Small intestine (tissue), 7 donors: ENCODE data around the gene AARS2. TPM values are rescaled to one million over a fixed set of nuclear protein-coding genes. Genes with fewer than 3 reads are reported as not detected.

Source experiments
- DNase-seq, 2 donors: peaks; one replicate each; pipeline versions ENCODE4 v3.0.0 to v3.0.0-alpha.2; 2013
- FAIRE-seq: peaks from 2 replicates; lab custom pipeline; 2012; peaks lifted over from hg19 to GRCh38; lab: Jason Lieb, UNC
- H3K27ac ChIP-seq, 3 donors: one replicate each; pipeline ENCODE4 v1.5.1; 2013; ENCODE audit warnings: low read length in 2 of 3, mild to moderate bottlenecking in 2 of 3, control low read depth in 1 of 3, inconsistent platforms in 1 of 3, low read depth in 1 of 3, moderate library complexity in 1 of 3
- H3K27me3 ChIP-seq, 3 donors: one replicate each; pipeline ENCODE4 v1.6.1; 2013; ENCODE audit warnings: low read length in 3 of 3, inconsistent platforms in 1 of 3; ENCODE audit not compliant: control insufficient read depth in 3 of 3, insufficient read depth in 3 of 3
- H3K36me3 ChIP-seq, 3 donors: one replicate each; pipeline ENCODE4 v1.6.1; 2013; ENCODE audit warnings: low read length in 3 of 3, inconsistent platforms in 1 of 3, low read depth in 1 of 3, mild to moderate bottlenecking in 1 of 3, moderate library complexity in 1 of 3; ENCODE audit not compliant: control insufficient read depth in 3 of 3, insufficient read depth in 2 of 3
- H3K4me1 ChIP-seq, 3 donors: one replicate each; pipeline ENCODE4 v1.6.1; 2013; ENCODE audit warnings: low read length in 2 of 3, inconsistent platforms in 1 of 3, low read depth in 1 of 3, mild to moderate bottlenecking in 1 of 3, moderate library complexity in 1 of 3; ENCODE audit not compliant: control insufficient read depth in 3 of 3, insufficient read depth in 2 of 3
- H3K4me3 ChIP-seq, 3 donors: one replicate each; pipeline ENCODE4 v1.5.1; 2013; ENCODE audit warnings: low read length in 3 of 3, control low read depth in 1 of 3, inconsistent platforms in 1 of 3, low read depth in 1 of 3, mild to moderate bottlenecking in 1 of 3, moderate library complexity in 1 of 3
- H3K9me3 ChIP-seq, 2 donors: one replicate each; pipeline ENCODE4 v1.6.1; 2013; ENCODE audit warnings: low read depth in 1 of 2, low read length in 1 of 2; ENCODE audit not compliant: control insufficient read depth in 2 of 2, insufficient read depth in 1 of 2
- WGBS, 3 donors: extraction: QIAGEN DNeasy Blood & Tissue Kit; methylation state at CpG; one replicate each; pipeline ENCODE4 v1.1.7; 2013; 5-methylcytosine and 5-hydroxymethylcytosine counted together
- polyA plus RNA-seq, 4 donors: library from polyadenylated mRNA; stranded (reverse) in 3 of 4; unstranded in 1 of 4; fragments of 200-250 nt in 3 of 4; fragments of 120-200 nt in 1 of 4; gene quantifications; one replicate each; pipeline versions ENCODE4 v1.2.1 to v1.2.3, GENCODE V29; 2013
- donor health status: healthy with polysubstance abuse.
- donor health status: control.
- donor health status: control.
- donor health status: Bipolar disorder and iron deficiency.
- donor health status: healthy.

The AARS2 gene
- polyA plus RNA-seq, 4 donors = 3.2 to 14.4 (median 9.1) TPM

DNA sequence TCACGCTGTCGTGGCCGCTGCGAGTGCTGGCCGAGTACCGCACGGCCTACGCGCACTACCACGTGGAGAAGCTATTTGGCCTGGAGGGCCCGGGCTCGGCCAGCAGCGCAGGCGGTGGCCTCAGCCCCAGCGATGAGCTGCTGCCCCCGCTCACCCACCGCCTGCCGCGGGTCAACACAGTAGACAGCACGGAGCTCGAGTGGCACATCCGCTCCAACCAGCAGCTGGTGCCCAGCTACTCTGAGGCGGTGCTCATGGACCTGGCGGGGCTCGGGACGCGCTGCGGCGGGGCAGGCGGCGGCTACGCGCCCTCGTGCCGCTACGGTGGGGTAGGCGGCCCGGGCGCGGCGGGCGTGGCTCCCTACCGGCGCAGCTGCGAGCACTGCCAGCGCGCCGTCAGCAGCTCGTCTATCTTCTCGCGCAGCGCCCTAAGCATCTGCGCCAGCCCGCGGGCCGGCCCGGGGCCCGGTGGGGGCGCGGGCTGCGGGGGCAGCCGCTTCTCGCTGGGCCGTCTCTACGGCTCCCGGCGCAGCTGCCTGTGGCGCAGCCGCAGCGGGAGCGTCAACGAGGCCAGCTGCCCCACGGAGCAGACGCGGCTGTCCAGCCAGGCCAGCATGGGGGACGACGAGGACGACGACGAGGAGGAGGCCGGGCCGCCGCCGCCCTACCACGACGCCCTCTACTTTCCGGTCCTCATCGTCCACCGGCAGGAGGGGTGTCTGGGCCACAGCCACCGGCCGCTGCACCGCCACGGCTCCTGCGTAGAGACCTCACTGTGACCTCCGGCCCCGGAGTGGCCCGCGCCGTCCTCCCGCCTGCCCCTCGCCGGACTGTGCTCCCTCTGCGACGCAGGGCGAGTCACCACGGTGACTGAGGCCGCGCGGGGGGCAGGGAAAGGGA is 37.1 kb downstream of the AARS2 start:
- no peak for FAIRE-seq
- Histone ChIP-seq H3K4me1 (no peaks in the 10 kb centered on the region), H3K27me3 (peaks cover 18 to 92% (median 30%) of the 10 kb centered on the region in 3 donors), H3K36me3 (peaks cover 0 to 2% (median 0%) of the 10 kb centered on the region in 3 donors), H3K27ac (no peak overlapping the region), H3K4me3 (peak overlapping the region in 1 of 3 donors; percentile 28), H3K9me3 (no peaks in the 10 kb centered on the region)
- DNase-seq = peak in 1 of 2 donors; percentile 56
- WGBS, 3 donors = 8 to 13% (median 10%) methylated on average over 88 to 109 of the region's 109 CpGs

DNA sequence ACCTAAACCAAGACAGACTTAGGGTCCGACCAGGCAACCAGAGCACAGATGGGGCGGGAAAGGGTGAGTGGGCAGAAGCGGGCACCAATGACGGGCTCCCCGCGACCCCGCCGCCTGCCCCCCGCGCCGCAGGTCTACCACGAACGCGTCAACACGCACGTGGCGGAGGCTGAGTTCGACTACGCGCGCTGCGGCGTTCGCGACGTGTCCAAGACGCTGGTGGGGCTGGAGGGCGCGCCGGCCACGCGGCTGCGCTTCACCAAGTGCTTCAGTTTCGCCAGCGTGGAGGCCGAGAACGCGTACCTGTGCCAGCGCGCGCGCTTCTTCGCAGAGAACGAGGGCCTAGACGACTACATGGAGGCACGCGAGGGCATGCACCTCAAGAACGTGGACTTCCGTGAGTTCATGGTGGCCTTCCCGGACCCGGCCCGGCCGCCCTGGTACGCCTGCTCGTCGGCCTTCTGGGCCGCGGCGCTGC is 37.8 kb downstream of the AARS2 start:
- FAIRE-seq (no peak), DNase-seq (no peak)
- peaks cover 18 to 87% (median 30%) of the 10 kb centered on the region in 3 donors for H3K27me3 ChIP-seq

DNA sequence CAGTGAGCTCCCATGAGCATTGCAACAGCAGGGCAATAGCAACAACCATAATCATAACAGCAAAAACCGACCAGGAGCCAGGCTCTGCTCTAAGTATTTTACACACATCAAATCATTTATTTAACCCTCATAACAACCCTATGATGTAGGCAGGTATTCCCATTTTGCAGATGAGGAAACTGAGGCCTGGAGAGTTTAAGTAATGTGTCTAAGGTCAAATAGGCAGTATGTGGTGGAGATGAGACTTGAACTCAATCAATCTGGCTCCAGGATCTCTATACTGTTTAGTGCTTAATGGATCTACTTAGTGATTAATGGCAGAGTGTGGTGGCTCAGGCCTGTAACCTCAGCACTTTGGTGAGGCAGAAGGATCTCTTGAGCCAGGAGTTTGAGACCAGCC is 39.5 kb downstream of the AARS2 start:
- no peak for FAIRE-seq
- 43 to 71% (median 62%) methylated on average over 1 of the region's 1 CpG for WGBS, 3 donors
- H3K4me1 ChIP-seq = no peaks in the 10 kb centered on the region

More for the DNA sequence above, 37.8 kb downstream of the AARS2 start:
- H3K9me3 ChIP-seq = no peaks in the 10 kb centered on the region
- WGBS, 3 donors = 76 to 84% (median 82%) methylated on average over 59 of the region's 59 CpGs
- H3K4me3 ChIP-seq = no peak overlapping the region
- H3K4me1 ChIP-seq = no peaks in the 10 kb centered on the region
- peaks cover 0 to 2% (median 0%) of the 10 kb centered on the region in 3 donors for H3K36me3 ChIP-seq
- H3K27ac ChIP-seq = no peak overlapping the region

DNA sequence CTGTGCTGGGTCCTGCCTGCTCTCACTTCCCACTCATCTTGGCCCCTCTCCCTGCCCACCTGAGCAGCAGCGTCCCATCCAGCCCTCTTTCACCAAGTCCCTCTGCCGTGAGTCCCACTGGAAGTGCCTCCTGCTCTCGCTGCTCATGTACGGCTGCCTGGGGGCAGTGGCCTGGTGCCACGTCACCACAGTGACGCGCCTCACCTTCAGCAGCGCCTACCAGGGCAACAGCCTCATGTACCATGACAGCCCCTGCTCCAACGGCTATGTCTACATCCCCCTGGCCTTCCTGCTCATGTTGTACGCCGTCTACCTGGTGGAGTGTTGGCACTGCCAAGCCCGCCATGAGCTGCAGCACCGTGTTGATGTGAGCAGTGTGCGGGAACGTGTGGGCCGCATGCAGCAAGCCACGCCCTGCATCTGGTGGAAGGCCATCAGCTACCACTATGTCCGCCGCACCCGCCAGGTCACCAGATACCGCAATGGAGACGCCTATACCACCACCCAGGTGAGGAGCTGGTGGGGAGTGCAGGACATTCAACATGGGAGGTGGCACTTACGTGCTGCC is 40.1 kb downstream of the AARS2 start:
- FAIRE-seq (no peak), DNase-seq (no peak)
- Histone ChIP-seq H3K4me3 (no peak overlapping the region), H3K27me3 (peaks cover 23 to 88% (median 39%) of the 10 kb centered on the region in 3 donors), H3K4me1 (no peaks in the 10 kb centered on the region), H3K27ac (no peak overlapping the region), H3K9me3 (peaks cover 0 to 2% of the 10 kb centered on the region in 2 donors), H3K36me3 (no peaks in the 10 kb centered on the region)
- 78 to 87% (median 79%) methylated on average over 23 of the region's 23 CpGs for WGBS, 3 donors

More for the DNA sequence above, 39.5 kb downstream of the AARS2 start:
- H3K4me3 ChIP-seq = no peak overlapping the region
- H3K36me3 ChIP-seq = no peaks in the 10 kb centered on the region
- H3K9me3 ChIP-seq = peaks cover 0 to 2% of the 10 kb centered on the region in 2 donors
- H3K27ac ChIP-seq = no peak overlapping the region
- H3K27me3 ChIP-seq = peaks cover 23 to 87% (median 36%) of the 10 kb centered on the region in 3 donors
- DNase-seq = no peak

DNA sequence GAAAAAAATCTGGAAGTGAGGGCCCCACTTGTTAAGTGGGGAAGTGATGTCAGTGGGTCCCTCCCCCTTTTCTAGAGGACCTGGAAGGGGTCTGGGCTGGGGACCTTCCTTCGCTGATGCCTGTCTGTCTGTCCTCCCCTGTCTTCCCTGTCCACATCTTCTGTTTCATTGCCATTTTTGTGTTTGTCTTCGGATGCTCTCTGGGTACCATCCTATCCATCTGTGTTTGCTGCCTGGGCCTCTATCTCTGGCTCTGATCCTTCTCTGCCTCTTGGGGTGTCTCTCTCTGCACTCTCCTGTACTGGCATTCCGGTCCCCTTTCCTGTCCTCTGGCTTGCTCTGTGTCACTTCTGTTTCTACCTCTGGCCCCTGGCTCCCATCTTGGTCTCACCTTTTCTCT is 40.6 kb downstream of the AARS2 start:
- no peaks in the 10 kb centered on the region for H3K4me1 ChIP-seq
- no peaks in the 10 kb centered on the region for H3K36me3 ChIP-seq
- no peak for FAIRE-seq
- no peak overlapping the region for H3K27ac ChIP-seq
- H3K9me3 ChIP-seq = peaks cover 0 to 2% of the 10 kb centered on the region in 2 donors
- 68 to 85% (median 82%) methylated on average over 3 of the region's 3 CpGs for WGBS, 3 donors
- peaks cover 23 to 82% (median 34%) of the 10 kb centered on the region in 3 donors for H3K27me3 ChIP-seq
- H3K4me3 ChIP-seq = no peak overlapping the region
- DNase-seq = no peak

DNA sequence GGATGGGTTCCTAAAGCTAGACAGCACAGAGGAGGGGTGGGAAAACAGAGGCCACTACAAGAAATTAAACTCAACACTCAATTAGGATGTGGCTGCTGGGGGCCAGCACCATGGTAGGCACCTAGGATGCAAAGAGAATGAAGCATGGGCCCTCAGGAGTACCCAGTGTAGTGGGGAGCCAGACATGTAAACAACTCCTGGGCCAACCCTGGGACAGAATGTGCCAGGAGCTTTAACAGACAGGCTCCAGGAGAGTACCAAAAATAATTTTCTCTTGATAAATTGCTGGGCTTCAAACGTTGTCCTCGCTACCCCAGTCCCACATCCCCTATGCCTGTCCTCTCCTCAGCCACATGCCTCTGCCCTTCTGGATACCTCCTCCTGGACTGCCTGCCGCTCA is 41.2 kb downstream of the AARS2 start:
- WGBS, 3 donors = 64 to 71% (median 70%) methylated on average over 3 of the region's 3 CpGs
- H3K27me3 ChIP-seq = peaks cover 23 to 76% (median 32%) of the 10 kb centered on the region in 3 donors
- H3K4me1 ChIP-seq = no peaks in the 10 kb centered on the region
- FAIRE-seq = no peak
- H3K9me3 ChIP-seq = peaks cover 0 to 2% of the 10 kb centered on the region in 2 donors
- H3K4me3 ChIP-seq = no peak overlapping the region
- H3K36me3 ChIP-seq = no peaks in the 10 kb centered on the region
- no peak for DNase-seq
- H3K27ac ChIP-seq = no peak overlapping the region

DNA sequence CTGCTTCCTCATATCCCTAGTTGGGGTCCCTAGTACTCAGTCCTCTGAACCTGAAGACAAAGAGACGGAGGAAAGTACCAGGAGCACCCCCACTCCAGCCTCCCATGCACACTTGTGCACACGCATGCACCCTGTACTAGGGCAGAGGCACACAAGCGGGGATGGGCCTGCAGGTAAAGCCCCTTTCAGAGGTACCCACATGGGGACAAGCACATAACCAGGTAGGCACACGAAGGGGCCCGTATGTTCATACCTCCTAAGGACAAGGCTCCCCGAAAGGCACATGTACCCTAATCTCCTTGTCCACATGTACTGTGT is 41.8 kb downstream of the AARS2 start:
- FAIRE-seq = no peak
- WGBS, 3 donors = 61 to 85% (median 78%) methylated on average over 6 of the region's 6 CpGs
- H3K27me3 ChIP-seq = peaks cover 18 to 71% (median 27%) of the 10 kb centered on the region in 3 donors
- H3K27ac ChIP-seq = no peak overlapping the region
- H3K9me3 ChIP-seq = peaks cover 0 to 2% of the 10 kb centered on the region in 2 donors
- H3K4me3 ChIP-seq = no peak overlapping the region
- no peaks in the 10 kb centered on the region for H3K36me3 ChIP-seq
- DNase-seq = no peak
- H3K4me1 ChIP-seq = no peaks in the 10 kb centered on the region

DNA sequence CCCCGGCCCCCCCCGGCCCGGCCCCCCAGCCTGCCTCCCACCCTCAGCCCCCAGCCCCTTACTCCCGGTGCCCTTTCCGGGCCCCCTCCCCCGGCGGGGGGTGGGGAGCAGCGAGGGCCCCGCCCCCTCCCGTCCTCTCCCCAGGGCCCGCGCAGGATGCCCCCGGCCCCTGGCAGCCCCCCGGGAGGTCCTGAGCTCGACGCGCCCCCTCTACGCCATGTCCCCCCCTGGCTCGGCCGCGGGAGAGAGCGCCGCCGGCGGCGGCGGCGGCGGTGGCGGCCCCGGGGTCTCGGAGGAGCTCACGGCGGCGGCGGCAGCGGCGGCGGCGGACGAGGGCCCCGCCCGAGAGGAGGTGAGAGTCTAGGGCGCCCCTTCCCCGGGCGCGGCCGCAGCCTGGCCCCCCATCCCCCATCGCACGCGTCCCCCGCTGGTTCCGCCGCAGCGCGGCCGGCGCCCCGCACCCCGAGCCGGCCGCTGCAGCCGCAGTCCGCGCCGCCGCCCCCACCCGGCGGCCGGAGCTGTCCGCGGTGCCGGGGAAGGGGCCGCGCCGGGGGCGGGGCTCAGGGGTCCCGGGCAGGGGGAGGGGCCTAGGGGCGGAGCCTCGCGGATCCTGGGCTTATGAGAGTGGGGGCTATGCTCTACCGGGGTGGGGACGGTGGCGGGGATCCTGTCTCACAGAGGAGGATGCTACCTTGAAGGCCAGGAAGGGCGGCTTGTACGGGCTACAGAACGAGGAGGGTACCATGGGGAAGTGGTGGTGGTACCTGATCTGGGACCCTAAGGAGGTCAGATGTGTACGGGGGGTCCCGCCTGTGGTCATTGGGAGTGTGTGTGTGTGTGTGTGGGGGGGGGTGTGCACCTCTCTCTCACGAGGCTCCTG is 42.4 kb downstream of the AARS2 start:
- H3K27me3 ChIP-seq = peaks cover 17 to 68% (median 27%) of the 10 kb centered on the region in 3 donors
- FAIRE-seq (no peak), DNase-seq (peak in 1 of 2 donors; percentile 24)
- 2 to 4% (median 3%) methylated on average over 25 to 85 of the region's 90 CpGs for WGBS, 3 donors
- no peak overlapping the region for H3K27ac ChIP-seq
- peaks cover 0 to 2% of the 10 kb centered on the region in 2 donors for H3K9me3 ChIP-seq
- peak overlapping the region in 1 of 3 donors; percentile 39 for H3K4me3 ChIP-seq
- H3K4me1 ChIP-seq = no peaks in the 10 kb centered on the region
- H3K36me3 ChIP-seq = no peaks in the 10 kb centered on the region
